ENCODE results near the gene DTX1. TPM values are rescaled to one million over a fixed set of nuclear protein-coding genes. Genes with fewer than 3 reads are reported as not detected.

DTX1 gene
- total and polyA plus RNA-seq, 2 of the 8 experiments (the other 6 are each of a cell fraction or from before 2014, with no cell fraction given) = 4.7 to 6.9 TPM

GRCh38 chr12:113021500-113021899 lies 35.0 kb upstream of the DTX1 start (continued):
- TF ChIP-seq CHD7 (IDR thresholded peaks at IDR 0.05; ENCODE audit: insufficient replicate concordance, low read length) (no peak), E2F6 (IDR thresholded peaks at IDR 0.05) (no peak), KDM4A (IDR thresholded peaks at IDR 0.05; ENCODE audit: low read depth, low read length, severe bottlenecking) (no peak)
